ENCODE measurements around the gene NT5C3A. TPM values are rescaled to one million over a fixed set of nuclear protein-coding genes. Genes with fewer than 3 reads are reported as not detected.
"Not testable (repeated sequence)": the region's sequence is repeated elsewhere in the genome, so short reads cannot be mapped to it uniquely, and the experiment has no call there.

NT5C3A gene
- total RNA-seq, 1 donor from 2014 or later: 18.3 TPM

DNA sequence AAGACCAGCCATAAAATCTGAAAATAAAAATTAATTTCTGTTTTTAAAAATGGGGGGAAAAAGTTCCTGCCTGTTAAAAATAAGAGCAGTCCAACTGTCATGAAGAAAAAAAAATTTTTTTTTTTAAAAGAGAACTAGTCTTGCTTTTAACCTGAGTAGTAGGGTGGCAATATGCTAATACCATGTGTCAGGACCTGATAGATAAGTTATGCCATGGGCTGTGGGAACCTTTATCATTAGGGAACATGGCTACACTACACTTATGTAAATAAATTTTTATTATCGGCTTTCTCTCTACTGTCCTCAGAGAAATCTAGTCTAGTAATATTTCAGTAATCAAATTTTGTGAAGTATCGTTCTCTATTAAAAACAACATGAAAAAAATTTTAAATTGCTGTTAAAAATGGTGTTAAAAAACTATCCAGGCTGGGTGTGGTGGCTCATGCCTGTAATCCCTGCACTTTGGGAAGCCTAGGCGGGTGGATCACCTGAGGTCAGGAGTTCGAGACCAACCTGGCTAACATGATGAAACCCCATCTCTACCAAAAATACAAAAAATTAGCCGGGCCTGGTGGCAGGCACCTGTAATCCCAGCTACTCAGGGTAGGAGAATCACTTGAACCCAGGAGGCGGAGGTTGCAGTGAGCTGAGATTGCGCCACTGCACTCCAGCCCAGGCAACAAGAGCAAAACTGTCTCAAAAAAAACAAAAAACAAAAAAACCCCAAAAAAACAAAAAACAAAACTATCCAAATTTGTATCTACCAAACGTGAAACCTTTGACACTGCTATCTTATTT, 20.7 kb downstream of the NT5C3A start:
- DNase-seq (ENCODE audit: low read depth in 2 of 2): no peak

DNA sequence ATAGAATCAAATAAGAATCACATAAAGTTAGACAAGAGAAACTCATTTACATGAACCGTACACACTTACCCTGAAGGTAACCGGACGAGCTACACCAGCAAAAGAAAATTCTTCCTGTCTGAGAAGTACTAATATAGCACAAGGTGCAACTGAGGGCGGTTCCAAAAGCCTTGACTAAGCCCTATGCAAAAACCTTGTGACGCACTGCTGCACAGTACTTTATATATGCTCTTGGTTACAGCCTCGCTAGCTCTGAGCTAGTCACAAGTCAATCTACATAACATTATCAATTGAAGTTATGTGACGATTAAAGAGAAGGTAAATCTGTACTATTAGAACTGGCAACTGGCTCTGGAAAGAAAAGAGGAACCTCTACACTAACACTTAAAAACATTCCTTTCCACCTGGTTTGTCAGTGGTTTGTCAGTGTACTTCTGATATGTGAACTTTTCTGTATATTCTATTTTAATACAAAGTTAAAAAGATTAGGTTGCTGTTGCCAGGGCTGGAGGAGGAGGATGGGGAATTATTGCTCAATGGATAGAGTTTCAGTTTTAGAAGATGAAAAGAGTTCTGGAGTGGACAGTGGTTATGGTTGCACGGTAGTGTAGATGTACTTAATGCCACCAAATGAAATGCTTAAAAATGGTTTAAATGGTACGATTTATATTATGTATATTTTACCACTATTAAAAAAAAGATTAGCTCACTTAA, 21.6 kb downstream of the NT5C3A start:
- DNase-seq (ENCODE audit: low read depth in 2 of 2): peak in 1 of 2 donors; percentile 8

DNA sequence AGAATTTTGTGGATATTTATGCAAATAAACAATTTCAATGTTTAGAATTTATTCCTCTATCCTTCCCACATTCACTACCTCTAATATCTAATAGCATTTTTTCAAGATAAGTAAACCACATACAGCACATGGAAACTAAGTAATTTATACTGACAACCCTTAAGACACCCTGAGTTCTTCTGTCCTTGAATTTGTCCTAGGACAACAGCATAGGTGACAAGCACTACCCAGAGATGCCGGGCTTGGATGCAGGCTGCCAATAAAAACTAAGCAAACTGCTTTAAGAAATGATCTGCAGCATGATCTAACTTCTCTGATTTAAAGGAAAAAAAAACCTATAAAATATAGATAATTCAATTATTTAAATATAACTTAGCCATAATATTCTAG, 22.7 kb downstream of the NT5C3A start:
- DNase-seq (ENCODE audit: low read depth in 2 of 2): no peak

GRCh38 chr7:33039257-33039902, 23.2 kb downstream of the NT5C3A start:
- peak; percentile 39 to 55 for DNase-seq (ENCODE audit: low read depth in 2 of 2)

DNA sequence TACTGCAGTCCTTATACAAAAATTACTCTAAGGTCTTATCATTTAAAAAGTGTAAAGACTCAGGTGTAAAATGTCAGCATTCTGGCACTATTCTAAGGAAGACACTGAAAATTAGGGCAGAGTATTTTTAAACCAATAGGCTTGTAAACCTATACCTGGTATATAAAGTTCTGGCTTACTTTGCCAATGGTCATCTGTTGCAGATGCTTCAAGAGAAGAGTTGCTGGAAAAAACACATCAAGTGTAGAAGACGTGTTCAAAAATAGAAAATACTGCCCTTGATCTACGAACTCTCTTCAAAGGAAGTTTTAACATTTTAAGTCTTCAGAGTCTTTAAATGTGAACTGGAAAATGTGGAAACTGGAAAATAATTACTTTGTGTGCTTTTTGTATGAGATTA, 23.9 kb downstream of the NT5C3A start:
- DNase-seq (ENCODE audit: low read depth in 2 of 2): no peak

DNA sequence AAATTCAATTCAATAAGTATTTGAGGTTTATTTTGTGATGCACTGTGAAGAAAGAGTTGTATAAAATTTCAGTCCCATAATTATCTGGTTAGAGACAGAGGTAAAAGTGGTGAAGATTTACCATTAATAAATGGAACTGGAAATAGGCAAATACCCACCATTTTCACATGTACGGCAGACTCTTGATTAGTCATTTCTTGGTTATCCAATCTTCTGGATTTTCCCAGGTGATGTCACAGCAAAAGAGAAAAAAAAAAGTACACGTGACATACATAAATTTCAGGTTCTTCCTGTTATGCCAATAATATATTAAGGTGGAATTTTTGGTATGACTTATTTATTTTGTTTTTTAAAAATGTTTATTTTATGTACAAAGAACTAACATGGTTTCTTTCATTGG, 26.8 kb downstream of the NT5C3A start:
- DNase-seq (ENCODE audit: low read depth in 2 of 2): no peak

DNA sequence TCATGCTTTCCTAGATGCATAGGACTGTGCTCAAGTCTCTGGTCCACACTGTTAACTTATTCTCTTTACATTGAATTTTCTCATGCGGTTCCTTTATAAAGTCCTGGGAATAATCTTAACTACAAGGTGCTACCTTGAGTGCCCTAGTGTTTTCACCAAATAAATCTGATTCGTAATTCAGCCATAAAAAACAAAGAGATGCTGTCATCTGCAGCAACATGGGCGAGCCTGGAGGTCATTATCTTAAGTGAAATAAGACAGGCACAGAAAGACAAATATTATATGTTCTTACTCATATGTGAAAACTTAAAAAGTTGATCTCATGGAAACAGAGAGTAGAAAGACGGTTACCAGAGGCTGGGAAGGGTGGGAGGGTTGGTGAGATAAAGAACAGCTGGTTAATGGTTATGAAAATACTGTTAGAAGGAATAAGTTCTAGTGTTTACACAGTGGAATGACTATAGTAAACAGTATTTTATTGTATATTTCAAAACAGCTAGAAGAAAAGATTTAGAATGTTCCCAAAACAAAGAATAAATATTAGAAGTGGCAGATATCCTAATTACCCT, 38.3 kb downstream of the NT5C3A start:
- no peak for DNase-seq (ENCODE audit: low read depth in 2 of 2)

DNA sequence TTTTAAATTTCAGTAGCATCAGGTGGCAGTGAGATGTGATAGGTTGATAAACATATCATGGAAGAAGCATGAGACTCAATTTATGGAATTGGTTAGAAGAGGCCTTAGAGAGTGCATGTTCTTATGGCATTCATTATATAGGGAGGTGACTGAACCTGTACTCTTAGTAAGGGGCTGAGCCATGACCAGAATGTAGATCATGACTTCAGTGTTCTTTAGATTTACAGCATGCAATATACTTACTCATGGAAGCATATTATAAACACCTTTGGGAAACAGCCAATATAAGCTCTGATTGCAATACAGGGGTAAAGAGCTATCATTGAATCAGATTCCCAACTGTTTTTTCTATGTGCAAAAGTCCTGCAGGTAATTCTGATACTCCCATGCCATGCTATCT, 50.2 kb downstream of the NT5C3A start:
- DNase-seq (ENCODE audit: low read depth in 2 of 2): no peak

DNA sequence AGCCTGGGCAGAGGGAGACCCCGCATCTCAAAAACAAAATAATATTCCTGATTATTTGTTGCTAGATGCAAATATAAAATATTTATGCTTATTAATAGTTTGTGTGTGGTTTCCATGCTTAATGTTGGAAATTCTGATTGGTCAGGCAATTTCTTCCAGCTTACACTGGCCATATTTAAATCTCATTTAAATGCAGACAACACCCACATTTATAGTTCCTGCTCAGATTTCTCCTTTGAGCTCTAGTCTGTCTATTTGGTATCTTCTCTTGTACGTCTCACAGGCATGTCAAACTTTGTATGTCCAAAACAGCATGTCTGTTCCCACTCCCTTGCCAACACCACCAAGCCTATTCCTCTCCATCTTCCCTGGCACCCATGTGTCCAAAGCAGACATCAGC, 52.8 kb downstream of the NT5C3A start:
- DNase-seq (ENCODE audit: low read depth in 2 of 2): no peak

- DNase-seq (ENCODE audit: low read depth in 2 of 2): not testable (repeated sequence)
These were observed 56.9 kb downstream of the NT5C3A start for GRCh38 chr7:33005690-33006089.

DNA sequence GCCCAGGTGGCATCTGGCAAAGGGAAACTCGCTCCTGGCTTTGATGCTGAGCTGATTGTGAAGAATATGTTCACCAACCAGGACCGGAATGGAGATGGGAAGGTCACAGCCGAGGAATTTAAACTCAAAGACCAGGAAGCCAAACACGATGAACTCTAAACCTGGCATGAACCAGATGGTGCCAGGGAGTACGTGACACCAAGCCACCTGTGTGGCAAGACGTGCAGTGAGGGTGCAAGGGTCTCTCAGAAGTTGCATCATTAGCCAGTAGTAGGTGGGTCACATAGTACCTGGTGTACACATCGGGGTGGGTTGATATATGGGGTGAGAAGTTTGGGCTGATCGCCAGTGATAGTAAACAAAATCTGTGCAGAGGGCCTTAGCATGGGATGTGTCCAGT, 57.4 kb downstream of the NT5C3A start:
- not testable (repeated sequence) for DNase-seq (ENCODE audit: low read depth in 2 of 2)

- DNase-seq (ENCODE audit: low read depth in 2 of 2): not testable (repeated sequence)
These were observed 58.4 kb downstream of the NT5C3A start for GRCh38 chr7:33004104-33004616.

GRCh38 chr7:33003111-33003510, 59.5 kb downstream of the NT5C3A start:
- DNase-seq (ENCODE audit: low read depth in 2 of 2): peak; percentile 47 to 48

DNA sequence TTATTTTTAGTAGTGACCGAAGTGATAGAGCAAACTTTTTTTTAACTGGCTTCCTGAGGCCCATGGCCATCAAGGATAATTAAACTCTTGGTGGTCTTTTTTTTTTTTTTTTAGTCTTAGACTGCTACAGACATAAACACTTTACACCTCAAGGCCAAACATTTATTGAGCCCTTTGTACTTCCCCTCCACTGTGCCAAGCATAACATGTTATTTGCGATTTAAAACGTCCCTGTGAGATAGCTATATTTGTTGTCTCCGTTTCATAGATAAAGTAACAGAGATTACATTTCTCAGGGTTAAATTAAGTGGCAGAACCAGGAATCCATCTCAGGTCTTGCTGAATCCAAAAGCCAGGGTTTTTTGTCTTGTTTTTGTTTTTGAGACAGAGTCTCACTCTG, 63.2 kb downstream of the NT5C3A start:
- peak; percentile 34 to 38 for DNase-seq (ENCODE audit: low read depth in 2 of 2)

- DNase-seq (ENCODE audit: low read depth in 2 of 2): peak; percentile 52 to 93
These were observed 64.0 kb downstream of the NT5C3A start for GRCh38 chr7:32998361-32999171.

GRCh38 chr7:32997956-32998355, 64.6 kb downstream of the NT5C3A start:
- DNase-seq (ENCODE audit: low read depth in 2 of 2): not testable (repeated sequence)

- peak; percentile 22 to 31 for DNase-seq (ENCODE audit: low read depth in 2 of 2)
These were observed 69.8 kb downstream of the NT5C3A start for GRCh38 chr7:32992750-32993149.

GRCh38 chr7:32991975-32992700, 70.4 kb downstream of the NT5C3A start:
- DNase-seq (ENCODE audit: low read depth in 2 of 2): not testable (repeated sequence)

DNA sequence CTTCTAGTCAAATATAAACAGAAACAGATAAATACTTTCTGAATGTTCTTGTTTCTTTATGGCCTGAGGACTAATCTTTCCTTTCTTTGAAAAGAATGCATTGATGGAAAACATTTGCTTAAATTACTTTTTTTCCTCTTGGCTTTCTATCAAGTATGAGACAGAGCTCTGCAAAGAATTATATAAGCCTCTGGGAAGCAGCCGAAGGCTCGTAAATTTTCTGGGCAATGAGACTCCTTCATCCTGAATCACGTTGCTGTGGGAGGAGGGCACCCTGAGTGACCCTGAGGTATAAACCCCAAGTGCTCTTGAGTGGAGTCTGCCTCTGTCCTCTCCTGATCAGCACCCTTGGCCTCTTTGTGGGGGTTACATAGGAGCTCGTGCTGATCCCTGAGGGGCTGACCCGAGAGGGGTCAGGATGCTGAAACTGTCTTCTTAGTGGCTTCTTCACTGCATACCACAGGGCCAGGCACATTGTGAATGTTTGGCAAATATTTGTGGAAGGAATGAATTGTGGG, 71.4 kb downstream of the NT5C3A start:
- not testable (repeated sequence) for DNase-seq (ENCODE audit: low read depth in 2 of 2)

- DNase-seq (ENCODE audit: low read depth in 2 of 2): not testable (repeated sequence)
These were observed 74.4 kb downstream of the NT5C3A start for GRCh38 chr7:32988148-32988547.
